UCSD-AML1 (cell line): ENCODE data around the gene ZNF442.
"Not testable (repeated sequence)": the region's sequence is repeated elsewhere in the genome, so short reads cannot be mapped to it uniquely, and the experiment has no call there.

Experiments
- DNase-seq: peaks from one replicate; lab custom pipeline; 2025; ENCODE audit not compliant: unreplicated experiment; lab: John Stamatoyannopoulos, UW

ZNF442 gene

DNA sequence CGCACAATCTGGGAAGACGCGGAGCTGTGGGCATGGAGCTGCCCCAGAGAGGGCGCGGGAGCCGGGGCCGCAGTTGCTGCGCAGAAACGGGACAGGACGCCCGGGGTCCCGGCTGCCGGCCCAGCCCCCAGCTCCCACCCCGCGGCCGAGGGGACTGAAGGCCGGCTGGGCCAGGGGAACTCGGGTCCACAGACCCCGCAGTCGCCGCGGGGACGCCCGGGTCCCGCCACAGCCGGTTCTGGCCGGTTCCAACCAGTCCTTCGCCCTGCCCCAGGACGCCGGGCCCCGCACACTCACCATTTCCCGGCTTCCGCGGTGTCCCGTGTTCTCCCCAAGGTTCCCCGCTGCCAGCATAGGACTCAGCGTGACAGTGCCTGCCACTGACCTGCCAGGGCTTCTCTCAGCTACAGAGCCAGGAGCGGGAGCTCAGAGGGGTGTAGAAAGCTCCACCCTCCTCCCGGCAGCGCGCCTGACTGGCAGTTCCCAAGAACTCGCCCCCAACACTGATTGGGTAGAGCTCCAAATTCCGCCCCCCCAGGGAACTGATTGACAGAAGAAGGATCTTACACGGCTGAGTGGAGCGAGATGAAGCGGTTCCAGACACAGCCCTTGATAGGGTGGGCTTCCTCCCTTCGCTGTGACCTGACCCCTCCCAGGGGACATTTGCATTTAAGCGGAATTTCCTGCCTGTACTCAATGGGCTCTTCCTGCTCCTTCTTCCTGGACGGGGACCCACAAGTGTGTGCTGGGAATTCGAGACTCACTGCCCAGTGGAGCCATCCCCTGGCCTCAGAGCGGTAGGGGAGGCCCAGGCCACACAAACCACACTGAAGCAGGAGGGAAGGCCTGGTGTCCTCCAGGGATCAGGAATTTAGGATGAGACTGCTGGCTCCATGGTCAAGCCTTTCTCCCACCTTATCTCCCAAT is at the start of gene ZNF442:
ZNF442 (minus strand) TSS at position 448 of the 927 bp plus-strand sequence. CDS start 2,052 bp downstream, outside the sequence.
- DNase-seq: peak; percentile 88

DNA sequence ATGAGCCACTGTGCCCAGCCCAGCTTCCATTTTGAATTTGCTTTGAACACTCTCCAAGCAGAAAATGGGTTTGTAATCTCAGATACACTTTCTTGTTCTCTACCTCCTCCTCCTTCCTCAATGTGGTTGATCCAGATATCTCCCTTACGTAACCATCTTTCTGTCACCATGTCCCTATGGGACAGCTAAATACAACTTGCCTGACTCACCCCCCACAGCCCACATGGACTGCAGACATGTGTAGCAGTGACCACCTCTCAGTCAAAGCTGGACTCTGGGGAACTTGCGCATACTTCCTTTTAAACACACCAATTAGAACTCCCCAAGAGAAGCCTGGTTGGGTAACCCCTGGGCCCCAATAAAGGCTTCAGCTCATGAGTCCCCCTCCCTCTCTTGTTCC is 46.4 kb upstream of the ZNF442 start:
- DNase-seq: no peak

DNA sequence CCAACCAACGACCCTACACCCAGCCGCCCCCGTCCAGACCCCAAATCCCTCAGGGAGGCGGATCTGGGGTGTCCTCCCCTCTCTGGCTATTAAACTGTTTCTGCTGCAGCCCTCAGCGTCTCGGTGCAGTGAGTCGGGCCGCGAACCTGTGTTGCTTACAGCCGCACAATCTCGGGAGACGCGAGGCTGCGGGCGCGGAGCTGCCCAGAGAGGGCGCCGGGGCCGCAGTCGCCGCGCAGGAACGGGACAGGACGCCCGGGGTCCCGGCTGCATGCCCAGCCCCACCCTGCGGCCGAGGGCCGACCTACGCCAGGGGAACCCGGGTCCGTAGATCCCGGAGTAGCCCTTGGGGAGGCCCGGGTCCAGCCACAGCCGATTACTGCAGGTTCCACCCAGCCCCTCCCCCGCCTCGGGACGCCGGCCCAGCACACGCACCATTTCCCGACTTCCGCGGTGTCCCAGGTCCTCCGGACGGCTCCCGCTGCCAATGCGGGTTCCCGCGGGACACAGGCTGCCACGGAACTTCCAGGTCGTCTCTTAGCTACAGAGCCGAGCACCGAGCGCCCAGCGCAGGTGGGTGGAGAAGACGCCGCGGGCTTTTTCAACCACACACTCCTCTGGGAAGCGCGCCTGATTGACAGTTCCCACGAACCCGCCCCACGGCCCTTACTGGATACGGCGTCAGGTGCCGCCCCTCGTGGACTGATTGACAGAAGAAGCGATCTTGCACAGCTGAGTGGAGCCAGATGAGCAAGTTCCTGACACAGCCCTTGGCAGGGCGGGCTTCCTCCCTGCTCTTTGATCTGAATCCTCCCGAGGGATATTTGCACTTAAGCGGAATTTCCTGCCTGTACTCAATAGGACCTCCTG is 35.4 kb upstream of the ZNF442 start, which contains the start of gene ZNF799:
ZNF799 (minus strand) TSS at position 639 of the 870 bp plus-strand sequence; CDS start at position 438, 201 bp downstream.
- peak; percentile 82 for DNase-seq

DNA sequence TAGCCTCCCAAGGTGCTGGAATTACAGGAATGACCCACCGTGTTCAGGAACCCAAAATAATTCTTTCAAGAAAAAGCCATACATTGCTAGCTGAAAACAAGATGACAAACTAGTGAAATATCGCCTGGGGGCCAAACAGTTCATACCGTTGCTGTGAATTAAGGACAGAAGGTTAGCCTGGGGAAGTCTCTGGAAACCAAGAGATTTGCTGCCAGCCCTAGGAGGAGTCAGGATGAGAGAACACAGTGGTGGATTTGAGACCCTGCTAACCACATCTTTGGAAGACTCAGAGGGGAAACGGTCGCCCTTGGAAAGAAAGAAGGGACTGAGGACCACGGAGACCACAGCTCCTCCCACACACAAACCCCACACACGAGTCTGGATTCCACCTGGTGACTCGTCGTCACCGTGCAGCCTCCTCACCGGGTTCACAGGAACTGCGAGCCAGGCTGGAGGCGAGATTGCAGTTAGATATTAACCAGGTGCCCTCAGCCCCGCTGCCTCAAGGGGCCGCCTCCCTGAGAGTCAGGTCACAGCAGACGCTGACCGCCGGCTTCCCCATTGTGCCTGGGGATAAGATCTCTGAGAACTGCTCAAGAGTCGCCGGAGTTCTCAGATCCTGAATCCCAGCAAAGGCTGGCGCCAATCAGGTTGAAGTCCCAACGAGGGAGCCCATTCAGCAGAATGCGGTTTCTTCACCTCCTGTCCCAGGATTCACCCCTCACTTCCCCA is 34.6 kb upstream of the ZNF442 start:
- peak; percentile 40 for DNase-seq

DNA sequence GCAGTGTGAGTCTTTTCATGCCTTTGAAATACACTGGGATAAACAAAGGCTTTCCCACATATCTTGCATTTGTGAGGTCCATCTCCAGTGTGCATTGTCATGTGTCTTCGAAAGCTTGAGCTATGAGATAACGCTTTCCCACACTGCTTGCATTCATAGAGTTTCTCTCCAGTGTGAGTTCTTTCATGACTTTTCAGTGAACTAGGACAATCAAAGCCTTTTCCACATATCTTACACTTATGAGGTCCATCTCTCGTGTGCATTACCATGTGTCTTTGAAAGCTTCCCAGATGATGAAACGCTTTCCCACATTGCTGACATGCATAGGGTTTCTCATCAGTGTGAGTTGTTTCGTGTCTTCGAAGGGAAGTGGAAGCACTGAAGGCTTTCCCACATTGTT is 25.7 kb upstream of the ZNF442 start:
- not testable (repeated sequence) for DNase-seq

DNA sequence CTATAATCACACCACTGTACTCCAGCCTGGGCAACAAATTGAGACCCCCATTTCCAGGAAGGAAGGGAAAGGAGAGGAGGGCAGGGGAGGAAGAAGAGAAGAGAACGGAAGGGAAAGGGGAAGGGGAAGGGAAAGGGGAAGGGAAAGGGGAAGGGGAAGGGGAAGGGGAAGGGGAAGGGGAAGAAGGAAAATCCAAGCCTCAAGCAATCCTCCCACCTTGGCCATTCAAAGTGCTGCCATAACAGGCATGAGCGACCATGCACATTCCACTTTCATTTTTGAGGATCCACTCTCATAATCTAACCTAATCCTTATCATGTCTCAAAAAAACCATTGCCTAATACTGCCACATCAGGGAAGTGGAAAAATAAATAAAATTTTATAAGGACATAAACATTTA is 20.9 kb upstream of the ZNF442 start:
- not testable (repeated sequence) for DNase-seq

DNA sequence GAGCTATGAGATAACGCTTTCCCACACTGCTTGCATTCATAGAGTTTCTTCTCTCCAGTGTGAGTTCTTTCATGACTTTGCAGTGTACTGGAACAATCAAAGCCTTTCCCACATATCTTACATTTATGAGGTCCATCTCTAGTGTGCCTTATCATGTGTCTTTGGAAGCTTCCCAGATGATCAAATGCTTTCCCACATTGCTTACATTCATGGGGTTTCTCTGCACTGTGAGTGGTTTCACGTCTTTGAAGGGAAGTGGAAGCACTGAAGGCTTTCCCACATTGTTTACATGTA is 14.9 kb upstream of the ZNF442 start:
- DNase-seq: no peak

DNA sequence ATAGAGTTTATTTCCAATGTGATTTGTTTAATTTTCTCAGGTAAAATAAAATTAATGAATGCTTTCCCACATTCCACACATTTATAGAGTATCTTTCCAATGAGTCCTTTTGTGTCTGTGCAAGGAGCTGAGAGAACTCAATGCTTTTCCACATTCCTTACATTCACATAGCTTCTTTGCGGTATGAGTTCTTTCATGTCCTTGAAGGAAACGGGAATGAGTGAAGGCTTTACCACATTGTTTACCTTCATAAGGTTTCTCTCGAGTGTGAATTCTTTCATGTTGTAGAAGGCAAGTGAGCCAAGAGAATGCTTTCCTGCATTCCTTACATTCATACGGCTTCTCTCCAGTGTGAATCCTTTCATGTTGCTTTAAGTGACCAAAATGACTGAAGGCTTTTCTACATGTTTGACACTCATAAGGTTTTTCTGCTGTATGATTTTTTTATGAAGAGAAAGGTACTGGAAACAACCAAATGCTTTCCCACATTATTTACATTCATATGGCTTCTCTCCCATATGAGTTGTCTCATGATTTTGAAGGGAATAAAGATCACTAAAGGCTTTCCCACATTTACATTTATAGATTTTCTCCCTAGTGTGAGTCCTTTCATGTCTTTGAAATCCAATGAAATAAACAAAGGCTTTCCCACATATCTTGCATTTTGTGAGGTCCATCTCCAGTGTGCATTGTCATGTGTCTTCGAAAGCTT is 14.4 kb upstream of the ZNF442 start:
- DNase-seq: no peak

DNA sequence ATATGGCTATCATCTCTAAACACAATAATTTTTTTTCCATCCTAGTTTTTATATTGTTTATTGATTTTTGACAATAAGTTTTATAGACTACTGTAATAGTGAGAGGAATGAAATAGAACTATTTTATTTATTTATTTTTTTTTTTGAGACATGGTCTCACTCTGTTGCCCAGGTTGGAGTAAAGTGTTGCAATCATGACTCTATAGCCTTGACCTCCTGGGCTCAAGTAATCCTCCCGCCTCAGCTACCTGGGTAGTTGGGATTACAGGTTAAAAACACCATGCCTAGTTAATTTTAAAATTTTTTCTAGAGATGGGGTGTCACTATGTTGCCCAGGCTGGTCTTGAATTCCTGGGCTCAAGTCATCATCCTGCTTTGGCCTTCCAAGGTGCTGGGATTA is 8.5 kb upstream of the ZNF442 start:
- no peak for DNase-seq

DNA sequence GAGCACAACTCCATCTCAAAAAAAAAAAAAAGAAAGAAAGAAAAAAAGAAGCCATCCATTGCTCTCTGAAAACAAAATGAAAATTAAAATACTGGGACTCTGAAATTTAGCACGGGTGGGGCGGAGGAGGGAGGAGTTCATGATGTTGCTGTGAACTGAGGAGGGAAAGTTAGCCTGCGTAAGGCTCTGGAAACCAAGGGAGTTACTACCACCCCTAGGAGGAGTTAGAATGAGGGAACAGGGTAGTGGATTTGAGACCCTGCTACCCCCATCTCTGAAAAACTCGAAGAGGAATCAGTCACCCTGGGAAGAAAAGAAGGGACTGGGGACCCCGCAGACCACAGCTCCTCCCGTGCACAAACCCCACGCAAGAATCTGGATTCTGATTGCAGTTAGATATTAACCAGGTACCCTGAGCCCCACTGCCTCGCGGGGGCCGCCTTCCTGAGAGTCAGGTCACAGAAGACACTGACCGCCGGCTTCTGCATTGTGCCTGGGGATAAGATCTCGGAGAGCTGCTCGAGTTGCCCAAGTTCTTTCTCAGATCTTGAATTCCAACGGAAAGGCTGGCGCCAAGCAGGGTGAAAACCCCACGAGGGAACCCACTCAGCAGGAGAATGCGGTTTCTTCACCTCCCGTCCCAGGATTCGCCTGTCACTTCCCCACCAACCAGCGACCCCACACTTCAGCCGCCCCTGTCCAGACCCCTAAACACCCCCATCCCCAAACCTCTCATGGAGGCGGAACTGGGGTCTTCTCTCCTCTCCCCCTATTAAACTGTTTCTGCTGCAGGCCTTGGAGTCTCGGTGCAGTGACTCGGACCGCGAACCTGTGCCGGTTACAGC is 870 bp downstream of the ZNF442 start:
- no peak for DNase-seq

DNA sequence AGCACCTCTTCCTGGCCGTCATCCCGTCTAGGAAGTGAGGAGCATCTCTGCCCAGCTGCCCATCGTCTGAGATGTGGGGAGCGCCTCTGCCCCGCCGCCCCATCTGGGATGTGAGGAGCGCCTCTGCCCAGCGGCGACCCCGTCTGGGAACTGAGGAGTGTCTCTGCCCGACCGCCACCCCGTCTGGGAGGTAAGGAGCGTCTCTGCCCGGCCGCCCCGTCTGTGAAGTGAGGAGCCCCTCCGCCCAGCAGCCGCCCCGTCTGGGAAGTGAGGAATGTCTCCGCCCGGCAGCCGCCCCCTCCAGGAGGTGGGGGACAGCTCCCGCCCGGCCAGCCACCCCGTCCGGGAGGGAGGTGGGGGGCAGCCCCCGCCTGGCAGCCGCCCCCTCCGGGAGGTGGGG is 3.2 kb downstream of the ZNF442 start:
- not testable (repeated sequence) for DNase-seq

DNA sequence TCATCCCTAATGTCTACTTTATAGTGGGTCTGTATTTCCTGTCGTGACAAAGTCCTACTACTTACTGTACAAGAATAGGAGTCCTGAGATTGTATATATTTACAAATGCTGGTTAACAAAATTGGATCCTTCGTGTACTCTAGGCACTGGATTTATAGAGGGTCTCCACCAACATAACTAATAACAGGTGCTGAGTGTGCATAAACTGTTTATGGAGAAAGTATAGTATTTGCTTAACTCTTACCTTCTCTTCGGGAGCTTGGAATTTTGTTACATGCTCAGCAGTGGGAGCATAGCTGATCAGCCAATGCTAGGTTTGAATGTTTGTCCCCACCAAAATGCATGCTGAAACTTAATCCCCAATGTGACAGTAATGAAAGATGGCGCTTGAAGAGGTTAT is 12.1 kb downstream of the ZNF442 start:
- DNase-seq: no peak

DNA sequence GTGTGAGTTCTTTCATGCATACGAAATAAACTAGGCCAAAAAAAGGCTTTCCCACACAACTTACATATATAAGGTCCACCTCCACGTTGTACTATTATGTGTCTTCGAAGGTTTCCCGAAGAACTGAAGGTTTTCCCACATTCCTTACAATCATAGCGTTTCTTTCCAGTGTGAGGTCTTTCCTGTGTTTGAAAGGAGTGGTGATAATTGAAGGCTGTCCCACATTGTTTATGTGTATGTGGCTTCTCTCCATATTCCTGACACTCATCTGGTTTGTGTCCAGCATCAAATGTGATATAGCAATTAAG is 14.6 kb downstream of the ZNF442 start:
- DNase-seq: no peak

DNA sequence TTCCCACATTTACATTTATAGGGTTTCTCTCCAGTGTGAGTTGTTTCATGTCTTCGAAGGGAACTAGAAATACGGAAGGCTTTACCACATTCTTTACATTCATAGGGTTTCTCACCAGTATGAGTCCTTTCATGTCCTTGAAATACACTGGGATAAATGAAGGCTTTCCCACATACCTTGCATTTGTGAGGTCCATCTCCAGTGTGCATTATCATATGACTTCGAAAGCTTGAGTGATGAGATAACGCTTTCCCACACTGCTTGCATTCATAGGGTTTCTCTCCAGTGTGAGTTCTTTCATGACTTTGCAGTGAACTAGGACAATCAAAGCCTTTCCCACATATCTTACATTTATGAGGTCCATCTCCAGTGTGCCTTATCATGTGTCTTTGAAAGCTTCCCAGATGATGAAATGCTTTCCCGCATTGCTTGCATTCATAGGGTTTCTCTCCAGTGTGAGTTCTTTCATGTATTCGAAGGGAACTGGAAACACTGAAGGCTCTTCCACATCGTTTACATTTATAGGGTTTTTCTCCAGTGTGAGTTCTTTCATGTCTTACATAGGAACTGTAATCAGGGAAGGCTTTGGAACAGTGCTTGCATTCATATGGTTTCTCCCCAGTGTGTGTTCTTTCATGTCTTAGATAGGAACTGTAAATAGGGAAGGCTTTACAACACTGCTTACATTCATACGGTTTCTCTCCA is 15.1 kb downstream of the ZNF442 start:
- no peak for DNase-seq

DNA sequence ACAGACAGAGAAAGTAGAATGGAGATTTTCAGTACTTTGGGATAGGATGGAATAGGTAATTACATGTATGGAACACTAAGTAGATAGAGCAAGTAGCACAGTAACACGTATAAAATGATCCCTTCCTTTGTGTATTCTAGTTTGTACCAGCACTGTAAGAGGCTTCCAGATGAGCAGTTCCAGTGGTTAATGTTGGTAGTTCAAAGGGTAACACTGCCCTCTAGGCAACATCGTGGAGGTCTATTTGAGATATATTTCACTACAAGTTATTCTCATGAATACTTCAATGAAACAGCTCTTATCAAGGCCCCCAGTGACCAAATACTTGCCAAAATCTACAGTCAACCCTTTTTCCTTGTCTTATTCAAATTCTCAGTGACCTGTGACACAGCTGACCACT is 18.6 kb downstream of the ZNF442 start:
- no peak for DNase-seq

DNA sequence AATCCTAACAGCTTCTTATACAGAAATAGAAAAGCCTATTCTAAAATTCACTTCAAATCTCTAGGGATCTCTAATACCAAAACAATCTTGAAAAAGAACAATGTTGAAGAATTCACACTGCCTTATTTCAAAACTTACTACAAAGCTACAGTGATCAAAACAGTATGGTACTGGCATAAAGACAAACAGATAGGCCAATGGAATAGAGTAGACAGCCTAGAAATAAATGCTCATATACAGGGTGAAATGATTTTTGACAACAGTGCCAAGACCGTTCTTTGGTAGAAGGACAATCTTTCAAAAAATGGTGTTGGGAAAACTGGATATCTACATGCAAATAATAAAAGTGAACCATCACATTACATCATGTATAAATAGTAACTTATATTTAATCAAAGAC is 20.3 kb downstream of the ZNF442 start:
- DNase-seq: no peak

DNA sequence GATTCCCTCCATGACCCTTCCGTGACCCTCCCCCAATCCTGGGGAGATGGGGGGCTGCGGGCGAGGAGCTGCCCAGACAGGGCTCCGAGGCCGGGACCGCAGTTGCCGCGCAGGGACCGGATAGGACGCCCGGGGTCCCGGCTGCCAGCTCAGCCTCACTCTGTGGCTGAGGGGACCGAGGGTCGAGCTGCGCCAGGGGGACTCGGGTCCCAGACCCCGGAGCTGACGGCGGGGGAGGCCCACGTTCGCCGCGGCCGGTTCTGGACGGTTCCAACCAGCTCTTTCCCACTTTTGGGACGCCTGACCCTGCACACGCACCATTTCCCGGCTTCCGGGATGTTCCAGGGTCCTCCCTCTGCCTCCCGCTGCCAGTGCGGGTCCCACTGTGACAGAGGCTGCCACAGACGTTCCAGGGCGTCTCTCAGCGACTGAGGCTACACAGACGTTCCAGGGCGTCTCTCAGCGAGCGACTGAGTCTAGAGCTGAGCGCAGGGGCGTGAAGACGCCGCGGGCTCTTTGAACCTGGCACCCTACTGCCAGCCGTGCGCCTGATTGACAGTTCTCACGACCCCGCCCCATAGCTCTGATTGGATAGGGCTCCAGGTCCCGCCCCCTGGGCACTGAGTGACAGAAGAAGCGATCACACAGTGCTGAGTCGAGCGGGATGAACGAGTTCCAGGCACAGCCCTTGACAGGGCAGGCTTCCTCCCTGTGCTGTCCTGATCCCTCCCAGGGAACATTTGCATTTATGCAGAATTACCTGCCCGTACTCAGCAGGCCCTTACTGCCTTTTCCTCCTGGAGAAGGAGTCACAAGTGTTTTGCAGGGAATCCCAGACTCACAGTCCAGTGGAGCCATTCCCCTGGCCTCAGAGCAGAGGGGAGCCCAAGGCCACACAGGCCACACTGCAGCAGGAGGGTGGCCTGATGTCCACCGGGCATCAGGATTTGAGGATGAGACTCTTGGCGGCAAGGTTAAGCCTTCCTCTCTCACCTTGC is 32.0 kb downstream of the ZNF442 start, which contains the start of gene ZNF563:
ZNF563 (minus strand) TSS at position 472 of the 998 bp plus-strand sequence; CDS start at position 321, 151 bp downstream.
- DNase-seq: peak; percentile 88
